Gastroesophageal sphincter (tissue), 3 donors: ENCODE measurements around the gene USP9X.

Source experiments
- EP300 ChIP-seq: sonication (generic); formaldehyde crosslinking; IDR thresholded peaks from one replicate; pipeline ENCODE4 v1.6.1; 2017; ENCODE audit warnings: antibody characterized with exemption, mild to moderate bottlenecking
- POLR2A ChIP-seq, 2 donors: fragments of 450-650 bp; IDR thresholded peaks; one replicate each; pipeline ENCODE4 v1.6.1; 2017; ENCODE audit warnings: antibody characterized with exemption in 2 of 2, mild to moderate bottlenecking in 2 of 2, moderate library complexity in 1 of 2
- POLR2AphosphoS5 ChIP-seq: sonication (generic); formaldehyde crosslinking; IDR thresholded peaks from one replicate; pipeline ENCODE4 v1.6.1; 2017; ENCODE audit warnings: antibody characterized with exemption
- TF ChIP-seq, protein P1 (sequence below), 4 experiments: fragments of 200-600 bp in 2 of 4; fragments of 450-650 bp in 2 of 4; sonication (generic) in 1 of 4; IDR thresholded peaks; one replicate each; pipeline ENCODE4 v1.5.1; 2017 to 2019; ENCODE audit warnings: antibody characterized with exemption in 4 of 4, mild to moderate bottlenecking in 2 of 4, moderate library complexity in 2 of 4

- no peak for TF ChIP-seq POLR2AphosphoS5
- TF ChIP-seq, protein P1, sequence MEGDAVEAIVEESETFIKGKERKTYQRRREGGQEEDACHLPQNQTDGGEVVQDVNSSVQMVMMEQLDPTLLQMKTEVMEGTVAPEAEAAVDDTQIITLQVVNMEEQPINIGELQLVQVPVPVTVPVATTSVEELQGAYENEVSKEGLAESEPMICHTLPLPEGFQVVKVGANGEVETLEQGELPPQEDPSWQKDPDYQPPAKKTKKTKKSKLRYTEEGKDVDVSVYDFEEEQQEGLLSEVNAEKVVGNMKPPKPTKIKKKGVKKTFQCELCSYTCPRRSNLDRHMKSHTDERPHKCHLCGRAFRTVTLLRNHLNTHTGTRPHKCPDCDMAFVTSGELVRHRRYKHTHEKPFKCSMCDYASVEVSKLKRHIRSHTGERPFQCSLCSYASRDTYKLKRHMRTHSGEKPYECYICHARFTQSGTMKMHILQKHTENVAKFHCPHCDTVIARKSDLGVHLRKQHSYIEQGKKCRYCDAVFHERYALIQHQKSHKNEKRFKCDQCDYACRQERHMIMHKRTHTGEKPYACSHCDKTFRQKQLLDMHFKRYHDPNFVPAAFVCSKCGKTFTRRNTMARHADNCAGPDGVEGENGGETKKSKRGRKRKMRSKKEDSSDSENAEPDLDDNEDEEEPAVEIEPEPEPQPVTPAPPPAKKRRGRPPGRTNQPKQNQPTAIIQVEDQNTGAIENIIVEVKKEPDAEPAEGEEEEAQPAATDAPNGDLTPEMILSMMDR (IDR thresholded peaks at IDR 0.05), result no peak
- no peak for TF ChIP-seq POLR2A (IDR thresholded peaks at IDR 0.05)
- no peak for TF ChIP-seq EP300
These were observed 34.9 kb upstream of the USP9X start for GRCh38 chrX:41050359-41050758.
